ENCODE data around the gene DLD. TPM values are rescaled to one million over a fixed set of nuclear protein-coding genes. Genes with fewer than 3 reads are reported as not detected.

The DLD gene
- total RNA-seq, 1 experiment from 2014 or later, result 72.1 TPM

DNA sequence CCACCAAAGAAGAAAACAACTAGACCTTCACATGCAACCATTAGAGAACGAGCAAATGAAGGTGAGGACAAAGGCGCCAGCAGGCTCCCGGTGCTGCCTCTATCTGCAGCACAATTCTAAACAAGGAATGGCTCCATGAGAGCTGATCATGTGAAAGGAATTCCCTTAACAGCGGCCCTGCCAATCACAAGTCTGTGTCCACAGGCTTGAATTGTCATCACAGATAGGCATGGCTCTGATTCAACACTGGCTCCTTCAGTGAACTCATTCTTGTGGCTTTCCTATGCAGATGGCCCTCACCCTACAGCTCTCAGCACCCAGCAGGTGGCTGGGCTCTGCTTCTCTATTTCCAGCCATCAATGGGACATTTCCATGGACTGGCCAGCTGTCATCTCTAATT lies 75.7 kb downstream of the DLD start:
- H3K4me3 Mint-ChIP-seq, result no peak overlapping the region
- ChIA-PET CTCF (no interaction called here), POLR2A (no interaction called here)
- H3K27ac Mint-ChIP-seq, result peak overlapping the region; percentile 39; the same call in 1 of the 2 replicates
- H3K4me1 Mint-ChIP-seq, result no peaks in the 10 kb centered on the region
- H3K36me3 Mint-ChIP-seq, result peaks cover 38% of the 10 kb centered on the region
- no peaks in the 10 kb centered on the region for H3K9me3 Mint-ChIP-seq
- ATAC-seq (peak; percentile 97), DNase-seq (ENCODE audit: low spot score) (peak; percentile 15)
- TF ChIP-seq NFYB (CRISPR knock-in tag; conservative IDR thresholded peaks at IDR 0.05; ENCODE audit: low read depth) (no peak), GABPB1 (CRISPR knock-in tag; IDR thresholded peaks at IDR 0.05) (no peak), ZNF121 (CRISPR knock-in tag; IDR thresholded peaks at IDR 0.05) (no peak), JUN (CRISPR knock-in tag; IDR thresholded peaks at IDR 0.05) (no peak), ZNF138 (CRISPR knock-in tag; conservative IDR thresholded peaks at IDR 0.05) (no peak), ZNF219 (CRISPR knock-in tag; IDR thresholded peaks at IDR 0.05; ENCODE audit: borderline replicate concordance) (no peak), SMAD3 (CRISPR knock-in tag; IDR thresholded peaks at IDR 0.05; ENCODE audit: borderline replicate concordance) (no peak)
- TF ChIP-seq, protein P1, sequence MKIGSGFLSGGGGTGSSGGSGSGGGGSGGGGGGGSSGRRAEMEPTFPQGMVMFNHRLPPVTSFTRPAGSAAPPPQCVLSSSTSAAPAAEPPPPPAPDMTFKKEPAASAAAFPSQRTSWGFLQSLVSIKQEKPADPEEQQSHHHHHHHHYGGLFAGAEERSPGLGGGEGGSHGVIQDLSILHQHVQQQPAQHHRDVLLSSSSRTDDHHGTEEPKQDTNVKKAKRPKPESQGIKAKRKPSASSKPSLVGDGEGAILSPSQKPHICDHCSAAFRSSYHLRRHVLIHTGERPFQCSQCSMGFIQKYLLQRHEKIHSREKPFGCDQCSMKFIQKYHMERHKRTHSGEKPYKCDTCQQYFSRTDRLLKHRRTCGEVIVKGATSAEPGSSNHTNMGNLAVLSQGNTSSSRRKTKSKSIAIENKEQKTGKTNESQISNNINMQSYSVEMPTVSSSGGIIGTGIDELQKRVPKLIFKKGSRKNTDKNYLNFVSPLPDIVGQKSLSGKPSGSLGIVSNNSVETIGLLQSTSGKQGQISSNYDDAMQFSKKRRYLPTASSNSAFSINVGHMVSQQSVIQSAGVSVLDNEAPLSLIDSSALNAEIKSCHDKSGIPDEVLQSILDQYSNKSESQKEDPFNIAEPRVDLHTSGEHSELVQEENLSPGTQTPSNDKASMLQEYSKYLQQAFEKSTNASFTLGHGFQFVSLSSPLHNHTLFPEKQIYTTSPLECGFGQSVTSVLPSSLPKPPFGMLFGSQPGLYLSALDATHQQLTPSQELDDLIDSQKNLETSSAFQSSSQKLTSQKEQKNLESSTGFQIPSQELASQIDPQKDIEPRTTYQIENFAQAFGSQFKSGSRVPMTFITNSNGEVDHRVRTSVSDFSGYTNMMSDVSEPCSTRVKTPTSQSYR (CRISPR knock-in tag; IDR thresholded peaks at IDR 0.05), result no peak
- TF ChIP-seq, protein P2, sequence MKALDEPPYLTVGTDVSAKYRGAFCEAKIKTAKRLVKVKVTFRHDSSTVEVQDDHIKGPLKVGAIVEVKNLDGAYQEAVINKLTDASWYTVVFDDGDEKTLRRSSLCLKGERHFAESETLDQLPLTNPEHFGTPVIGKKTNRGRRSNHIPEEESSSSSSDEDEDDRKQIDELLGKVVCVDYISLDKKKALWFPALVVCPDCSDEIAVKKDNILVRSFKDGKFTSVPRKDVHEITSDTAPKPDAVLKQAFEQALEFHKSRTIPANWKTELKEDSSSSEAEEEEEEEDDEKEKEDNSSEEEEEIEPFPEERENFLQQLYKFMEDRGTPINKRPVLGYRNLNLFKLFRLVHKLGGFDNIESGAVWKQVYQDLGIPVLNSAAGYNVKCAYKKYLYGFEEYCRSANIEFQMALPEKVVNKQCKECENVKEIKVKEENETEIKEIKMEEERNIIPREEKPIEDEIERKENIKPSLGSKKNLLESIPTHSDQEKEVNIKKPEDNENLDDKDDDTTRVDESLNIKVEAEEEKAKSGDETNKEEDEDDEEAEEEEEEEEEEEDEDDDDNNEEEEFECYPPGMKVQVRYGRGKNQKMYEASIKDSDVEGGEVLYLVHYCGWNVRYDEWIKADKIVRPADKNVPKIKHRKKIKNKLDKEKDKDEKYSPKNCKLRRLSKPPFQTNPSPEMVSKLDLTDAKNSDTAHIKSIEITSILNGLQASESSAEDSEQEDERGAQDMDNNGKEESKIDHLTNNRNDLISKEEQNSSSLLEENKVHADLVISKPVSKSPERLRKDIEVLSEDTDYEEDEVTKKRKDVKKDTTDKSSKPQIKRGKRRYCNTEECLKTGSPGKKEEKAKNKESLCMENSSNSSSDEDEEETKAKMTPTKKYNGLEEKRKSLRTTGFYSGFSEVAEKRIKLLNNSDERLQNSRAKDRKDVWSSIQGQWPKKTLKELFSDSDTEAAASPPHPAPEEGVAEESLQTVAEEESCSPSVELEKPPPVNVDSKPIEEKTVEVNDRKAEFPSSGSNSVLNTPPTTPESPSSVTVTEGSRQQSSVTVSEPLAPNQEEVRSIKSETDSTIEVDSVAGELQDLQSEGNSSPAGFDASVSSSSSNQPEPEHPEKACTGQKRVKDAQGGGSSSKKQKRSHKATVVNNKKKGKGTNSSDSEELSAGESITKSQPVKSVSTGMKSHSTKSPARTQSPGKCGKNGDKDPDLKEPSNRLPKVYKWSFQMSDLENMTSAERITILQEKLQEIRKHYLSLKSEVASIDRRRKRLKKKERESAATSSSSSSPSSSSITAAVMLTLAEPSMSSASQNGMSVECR (CRISPR knock-in tag; IDR thresholded peaks at IDR 0.05; ENCODE audit: borderline replicate concordance), result no peak
- TF ChIP-seq, protein P3, sequence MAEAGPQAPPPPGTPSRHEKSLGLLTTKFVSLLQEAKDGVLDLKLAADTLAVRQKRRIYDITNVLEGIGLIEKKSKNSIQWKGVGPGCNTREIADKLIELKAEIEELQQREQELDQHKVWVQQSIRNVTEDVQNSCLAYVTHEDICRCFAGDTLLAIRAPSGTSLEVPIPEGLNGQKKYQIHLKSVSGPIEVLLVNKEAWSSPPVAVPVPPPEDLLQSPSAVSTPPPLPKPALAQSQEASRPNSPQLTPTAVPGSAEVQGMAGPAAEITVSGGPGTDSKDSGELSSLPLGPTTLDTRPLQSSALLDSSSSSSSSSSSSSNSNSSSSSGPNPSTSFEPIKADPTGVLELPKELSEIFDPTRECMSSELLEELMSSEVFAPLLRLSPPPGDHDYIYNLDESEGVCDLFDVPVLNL (CRISPR knock-in tag; IDR thresholded peaks at IDR 0.05; ENCODE audit: borderline replicate concordance, low read depth), result no peak
- TF ChIP-seq, protein P4, sequence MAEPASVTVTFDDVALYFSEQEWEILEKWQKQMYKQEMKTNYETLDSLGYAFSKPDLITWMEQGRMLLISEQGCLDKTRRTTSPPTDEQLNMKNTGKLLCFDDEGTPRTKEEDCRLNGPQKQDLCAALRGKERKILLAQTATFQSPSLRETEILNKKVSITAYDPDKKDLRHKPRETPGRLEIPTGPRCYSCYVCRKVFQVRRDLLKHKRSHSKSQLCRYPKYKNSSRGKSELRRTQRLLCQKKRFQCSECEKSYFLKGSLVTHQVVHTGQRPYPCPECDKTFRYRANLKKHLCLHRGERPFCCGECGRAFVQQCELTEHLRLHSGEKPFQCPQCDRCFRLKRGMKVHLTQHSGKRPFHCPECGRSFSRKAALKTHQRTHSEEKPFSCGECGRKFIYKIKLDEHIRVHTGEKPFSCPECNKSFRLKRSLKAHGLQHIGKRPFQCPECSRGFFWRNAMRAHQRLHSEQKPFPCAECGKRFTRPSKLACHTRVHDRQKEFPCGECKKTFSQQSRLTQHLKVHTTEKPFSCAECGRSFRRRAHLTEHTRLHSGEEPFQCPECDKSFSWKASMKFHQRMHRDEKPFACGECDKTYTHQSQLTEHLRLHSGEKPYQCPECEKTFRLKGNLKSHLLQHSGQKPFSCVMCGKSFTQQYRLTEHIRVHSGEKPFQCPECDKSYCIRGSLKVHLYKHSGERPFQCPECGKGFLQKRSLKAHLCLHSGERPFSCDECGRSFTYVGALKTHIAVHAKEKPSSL (CRISPR knock-in tag; conservative IDR thresholded peaks at IDR 0.05), result no peak
- no peaks in the 10 kb centered on the region for H3K27me3 Mint-ChIP-seq (ENCODE audit: low read depth)

DNA sequence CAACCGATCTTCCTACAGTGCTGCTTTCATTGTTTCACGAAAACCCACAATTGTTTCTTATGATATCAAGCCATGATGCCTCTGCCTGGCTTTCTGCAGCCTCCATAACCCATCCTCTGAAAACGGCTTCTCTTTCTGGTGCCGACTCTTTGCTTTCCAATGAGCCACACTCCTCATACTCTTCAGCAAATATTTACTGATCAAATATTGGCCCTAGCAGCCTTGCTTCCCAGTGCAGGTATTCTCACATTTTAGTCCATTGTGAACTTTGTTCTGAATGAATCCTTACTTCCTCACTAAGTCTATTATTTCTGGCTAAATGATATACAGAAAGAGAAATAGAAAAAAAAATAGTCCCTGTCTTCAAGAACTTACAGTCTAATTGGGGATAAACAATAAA lies 76.4 kb downstream of the DLD start:
- POLR2A ChIA-PET, result no interaction called here
- H3K36me3 Mint-ChIP-seq, result peaks cover 39% of the 10 kb centered on the region

More for the DNA sequence above, 76.4 kb downstream of the DLD start:
- DNase-seq (ENCODE audit: low spot score), result no peak
- no peaks in the 10 kb centered on the region for H3K9me3 Mint-ChIP-seq
- H3K27ac Mint-ChIP-seq, result no peak overlapping the region
- H3K4me1 Mint-ChIP-seq, result no peaks in the 10 kb centered on the region
- H3K4me3 Mint-ChIP-seq, result no peak overlapping the region
- TF ChIP-seq SP1 (CRISPR knock-in tag; conservative IDR thresholded peaks at IDR 0.05), result no peak
- no peak for TF ChIP-seq ZNF416 (CRISPR knock-in tag; IDR thresholded peaks at IDR 0.05)
- TF ChIP-seq CREB1 (CRISPR knock-in tag; IDR thresholded peaks at IDR 0.05), result no peak
- peak; percentile 46; the same call in 1 of the 2 replicates for TF ChIP-seq GABPB1 (CRISPR knock-in tag; IDR thresholded peaks at IDR 0.05)
- TF ChIP-seq, protein P5, sequence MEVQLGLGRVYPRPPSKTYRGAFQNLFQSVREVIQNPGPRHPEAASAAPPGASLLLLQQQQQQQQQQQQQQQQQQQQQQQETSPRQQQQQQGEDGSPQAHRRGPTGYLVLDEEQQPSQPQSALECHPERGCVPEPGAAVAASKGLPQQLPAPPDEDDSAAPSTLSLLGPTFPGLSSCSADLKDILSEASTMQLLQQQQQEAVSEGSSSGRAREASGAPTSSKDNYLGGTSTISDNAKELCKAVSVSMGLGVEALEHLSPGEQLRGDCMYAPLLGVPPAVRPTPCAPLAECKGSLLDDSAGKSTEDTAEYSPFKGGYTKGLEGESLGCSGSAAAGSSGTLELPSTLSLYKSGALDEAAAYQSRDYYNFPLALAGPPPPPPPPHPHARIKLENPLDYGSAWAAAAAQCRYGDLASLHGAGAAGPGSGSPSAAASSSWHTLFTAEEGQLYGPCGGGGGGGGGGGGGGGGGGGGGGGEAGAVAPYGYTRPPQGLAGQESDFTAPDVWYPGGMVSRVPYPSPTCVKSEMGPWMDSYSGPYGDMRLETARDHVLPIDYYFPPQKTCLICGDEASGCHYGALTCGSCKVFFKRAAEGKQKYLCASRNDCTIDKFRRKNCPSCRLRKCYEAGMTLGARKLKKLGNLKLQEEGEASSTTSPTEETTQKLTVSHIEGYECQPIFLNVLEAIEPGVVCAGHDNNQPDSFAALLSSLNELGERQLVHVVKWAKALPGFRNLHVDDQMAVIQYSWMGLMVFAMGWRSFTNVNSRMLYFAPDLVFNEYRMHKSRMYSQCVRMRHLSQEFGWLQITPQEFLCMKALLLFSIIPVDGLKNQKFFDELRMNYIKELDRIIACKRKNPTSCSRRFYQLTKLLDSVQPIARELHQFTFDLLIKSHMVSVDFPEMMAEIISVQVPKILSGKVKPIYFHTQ (CRISPR knock-in tag; IDR thresholded peaks at IDR 0.05), result no peak
- CTCF ChIA-PET, result no interaction called here
- no peaks in the 10 kb centered on the region for H3K27me3 Mint-ChIP-seq (ENCODE audit: low read depth)
- ATAC-seq, result no peak
